Chondrocyte (in vitro differentiated cells): ENCODE measurements around the gene RUNX2. TPM values are rescaled to one million over a fixed set of nuclear protein-coding genes. Genes with fewer than 3 reads are reported as not detected.

Source experiments
- DNase-seq: peaks from one replicate; pipeline ENCODE4 v3.0.0; 2021; ENCODE audit warnings: mixed read lengths, low spot score
- H3K27ac Mint-ChIP-seq: one replicate; pipeline ENCODE4 v1.8.0; 2021; ENCODE audit warnings: mild to moderate bottlenecking, moderate library complexity, mixed read lengths; ENCODE audit not compliant: unreplicated experiment
- H3K27me3 Mint-ChIP-seq: 2 replicates; pipeline ENCODE4 v1.8.0; 2021; ENCODE audit warnings: low read depth, mixed read lengths
- H3K36me3 Mint-ChIP-seq: 2 replicates; pipeline ENCODE4 v1.8.0; 2021; ENCODE audit warnings: low read depth, mixed read lengths
- H3K4me1 Mint-ChIP-seq: 2 replicates; pipeline ENCODE4 v1.8.0; 2021; ENCODE audit warnings: low read depth, mild to moderate bottlenecking, mixed read lengths
- H3K4me3 Mint-ChIP-seq: one replicate; pipeline ENCODE4 v1.8.0; 2021; ENCODE audit warnings: mild to moderate bottlenecking, moderate library complexity, mixed read lengths; ENCODE audit not compliant: unreplicated experiment
- H3K9me3 Mint-ChIP-seq: 2 replicates; pipeline ENCODE4 v1.8.0; 2021; ENCODE audit warnings: low read depth, mixed read lengths
- CTCF ChIP-seq: fragments of 200-600 bp; sonication (generic); IDR thresholded peaks from 2 replicates; pipeline ENCODE4 v1.5.0; 2021; ENCODE audit warnings: antibody characterized with exemption, mild to moderate bottlenecking, moderate library complexity
- total RNA-seq: library from RNA; stranded (reverse); gene quantifications from 3 replicates; pipeline ENCODE4 v1.2.1, GENCODE V29; 2021

RUNX2 gene
- total RNA-seq, 1 donor from 2014 or later = 12.2 TPM

DNA sequence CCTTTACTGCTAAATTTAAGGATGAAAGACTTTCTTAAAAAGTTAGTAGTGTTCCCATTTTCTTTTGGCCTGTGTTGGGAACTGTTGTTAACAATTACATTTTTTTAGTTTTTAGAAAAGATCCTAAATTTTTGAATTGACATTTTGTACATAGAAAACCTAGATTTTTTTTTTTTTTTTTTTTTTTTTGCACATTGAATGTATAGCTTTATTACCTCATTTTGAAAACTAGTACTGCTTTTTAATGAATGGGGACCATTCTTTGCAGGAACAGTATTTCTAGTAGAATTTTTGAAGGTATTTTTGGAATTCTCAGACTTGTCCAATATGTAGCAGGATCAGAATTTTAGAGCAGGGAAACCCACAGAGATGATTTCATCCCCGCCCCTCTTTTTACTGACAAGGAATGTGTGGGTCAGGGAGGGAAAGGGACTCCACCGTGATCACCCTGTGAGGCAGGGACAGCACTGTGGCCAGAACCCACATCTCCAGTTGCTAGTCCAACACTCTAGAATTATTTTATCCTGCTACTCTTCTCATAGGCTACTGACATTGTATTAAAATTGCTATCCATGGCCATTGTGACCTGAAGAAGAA is 204.0 kb downstream of the RUNX2 start:
- Mint-ChIP-seq H3K27ac (peak overlapping the region; percentile 60), H3K9me3 (no peaks in the 10 kb centered on the region), H3K27me3 (no peaks in the 10 kb centered on the region), H3K4me3 (no peak overlapping the region), H3K36me3 (peaks cover 5% of the 10 kb centered on the region), H3K4me1 (peaks cover 15% of the 10 kb centered on the region)
- DNase-seq = no peak
- no peak for TF ChIP-seq CTCF

DNA sequence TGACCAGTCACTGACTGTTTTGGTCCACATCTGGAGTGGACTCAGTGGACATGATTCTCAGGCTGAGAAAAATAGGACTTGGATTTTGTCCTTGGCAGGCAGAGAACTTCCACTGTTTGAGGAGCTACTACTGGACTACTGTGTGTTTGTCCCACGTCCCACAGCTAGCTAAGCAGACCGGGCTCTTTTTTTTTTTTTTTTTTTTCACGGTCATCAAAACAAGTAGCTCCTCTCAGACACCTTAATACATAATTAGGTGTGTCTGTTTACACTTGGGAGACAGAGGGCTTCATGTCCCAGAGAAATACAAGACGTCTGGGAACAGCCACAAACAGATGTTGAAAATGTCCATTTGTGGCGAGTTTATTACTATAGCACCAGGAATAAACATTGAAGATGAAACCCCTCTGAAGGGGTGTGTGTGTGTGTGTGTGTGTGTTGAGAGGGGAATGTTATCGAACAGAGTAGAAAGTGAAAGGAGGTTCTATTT is 204.6 kb downstream of the RUNX2 start:
- H3K9me3 Mint-ChIP-seq = no peaks in the 10 kb centered on the region
- DNase-seq = no peak
- no peaks in the 10 kb centered on the region for H3K27me3 Mint-ChIP-seq
- H3K4me1 Mint-ChIP-seq = peaks cover 15% of the 10 kb centered on the region
- H3K27ac Mint-ChIP-seq = peak overlapping the region; percentile 60
- H3K36me3 Mint-ChIP-seq = peaks cover 5% of the 10 kb centered on the region
- no peak for TF ChIP-seq CTCF
- H3K4me3 Mint-ChIP-seq = peak overlapping the region; percentile 13

DNA sequence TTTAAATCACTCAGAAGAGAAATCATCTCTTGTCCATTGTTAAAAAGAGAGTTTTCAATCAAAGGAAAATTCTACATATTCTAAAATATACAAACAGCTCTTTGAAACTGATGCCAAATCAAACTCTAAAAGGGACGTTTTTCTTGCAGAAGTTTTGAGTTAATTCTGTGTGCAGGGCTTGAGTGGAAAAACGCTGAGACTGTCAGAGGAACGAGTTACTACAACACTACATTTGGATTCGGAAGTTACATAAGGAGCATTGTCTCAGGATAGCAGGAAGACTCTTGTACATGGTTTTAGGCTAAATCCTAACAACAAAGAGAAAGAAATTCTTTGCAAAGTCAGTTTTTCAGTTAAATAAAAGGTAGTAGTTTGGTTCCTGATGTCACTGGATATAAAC is 205.3 kb downstream of the RUNX2 start:
- Mint-ChIP-seq H3K27ac (peak overlapping the region; percentile 6), H3K4me1 (peaks cover 20% of the 10 kb centered on the region), H3K9me3 (no peaks in the 10 kb centered on the region), H3K4me3 (no peak overlapping the region), H3K36me3 (peaks cover 5% of the 10 kb centered on the region), H3K27me3 (no peaks in the 10 kb centered on the region)
- TF ChIP-seq CTCF = no peak
- DNase-seq = no peak

DNA sequence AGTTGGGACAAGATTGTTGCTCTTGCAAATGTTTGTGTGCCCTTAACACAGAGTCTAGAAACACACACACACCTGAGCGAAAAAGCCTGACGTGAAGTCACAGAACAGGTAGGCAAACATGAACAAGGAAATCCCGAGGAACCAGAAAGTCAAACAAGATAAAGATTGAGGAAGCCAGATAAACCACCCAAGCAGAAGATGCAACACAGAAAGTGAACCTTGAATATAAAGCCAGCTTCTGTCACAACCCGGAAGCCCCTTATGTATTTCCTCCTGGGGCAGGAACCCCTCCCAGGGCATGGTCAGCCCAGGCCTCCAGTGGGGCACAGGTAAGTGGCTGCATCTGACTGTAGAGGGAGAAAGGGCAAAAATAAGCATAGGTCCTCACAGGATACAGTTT is 207.8 kb downstream of the RUNX2 start:
- Mint-ChIP-seq H3K27ac (no peak overlapping the region), H3K36me3 (peaks cover 3% of the 10 kb centered on the region), H3K4me3 (no peak overlapping the region), H3K27me3 (no peaks in the 10 kb centered on the region), H3K4me1 (peaks cover 29% of the 10 kb centered on the region), H3K9me3 (no peaks in the 10 kb centered on the region)
- no peak for TF ChIP-seq CTCF
- no peak for DNase-seq

- H3K36me3 Mint-ChIP-seq = peaks cover 6% of the 10 kb centered on the region
- no peak overlapping the region for H3K27ac Mint-ChIP-seq
- no peaks in the 10 kb centered on the region for H3K9me3 Mint-ChIP-seq
- H3K27me3 Mint-ChIP-seq = no peaks in the 10 kb centered on the region
- TF ChIP-seq CTCF = no peak
- peaks cover 26% of the 10 kb centered on the region for H3K4me1 Mint-ChIP-seq
- H3K4me3 Mint-ChIP-seq = no peak overlapping the region
- DNase-seq = no peak
Observed at GRCh38 chr6:45537539-45537938, 209.4 kb downstream of the RUNX2 start.
